NCI-H524 (cell line): Measurements from ENCODE around the gene RHOU.
A peak's percentile ranks its signal among the peaks of the same experiment; 100 is the strongest.

Experiments
- DNase-seq, 2 experiments: peaks; one replicate each; lab custom pipeline; 2025; lab: John Stamatoyannopoulos, UW

The RHOU gene

DNA sequence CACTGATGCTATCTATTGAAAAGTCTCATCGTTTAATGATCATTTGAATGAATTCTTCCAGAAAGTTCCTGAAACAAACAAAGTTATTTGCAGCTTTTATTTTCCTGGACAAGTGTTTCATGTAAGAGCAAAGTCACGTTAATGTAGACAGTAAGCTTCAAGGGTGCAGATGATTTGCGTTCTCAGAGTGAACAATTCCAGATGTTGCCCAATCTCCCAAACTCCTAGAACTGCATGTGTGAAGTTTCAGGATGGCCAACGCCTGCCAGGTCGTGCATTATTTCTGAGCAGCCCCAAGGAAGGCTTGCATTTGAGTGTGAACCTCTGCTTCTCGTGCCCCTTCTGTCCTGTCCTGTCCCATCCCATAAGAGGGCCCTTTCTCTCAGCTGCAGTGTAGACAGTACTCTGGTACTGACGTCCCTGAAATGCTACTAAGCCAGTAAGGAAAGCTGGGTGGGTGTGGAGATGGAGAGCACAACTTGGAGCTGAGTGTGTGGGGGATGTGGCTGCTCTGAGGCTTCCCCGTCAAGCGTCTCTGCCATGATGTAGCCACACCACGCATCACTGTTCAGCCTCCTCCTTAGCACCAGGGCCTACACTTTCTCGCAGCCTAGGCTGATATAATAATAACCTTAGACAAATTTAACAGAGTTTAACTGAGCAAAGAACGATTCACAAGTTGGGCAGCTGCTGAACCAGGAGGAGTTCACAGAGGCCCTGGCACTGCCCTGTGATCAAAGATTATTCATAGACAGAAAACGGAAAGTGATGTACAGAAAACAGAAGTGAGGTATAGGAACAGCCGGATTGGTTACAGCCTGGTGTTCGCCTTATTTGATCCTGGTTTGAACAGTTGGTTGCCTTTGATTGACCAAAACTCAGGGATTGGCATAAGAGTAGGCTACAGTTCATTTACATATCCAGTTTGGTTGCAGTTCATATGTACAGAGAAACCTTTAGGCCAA, 50.4 kb downstream of the RHOU start:
- no peak for DNase-seq

DNA sequence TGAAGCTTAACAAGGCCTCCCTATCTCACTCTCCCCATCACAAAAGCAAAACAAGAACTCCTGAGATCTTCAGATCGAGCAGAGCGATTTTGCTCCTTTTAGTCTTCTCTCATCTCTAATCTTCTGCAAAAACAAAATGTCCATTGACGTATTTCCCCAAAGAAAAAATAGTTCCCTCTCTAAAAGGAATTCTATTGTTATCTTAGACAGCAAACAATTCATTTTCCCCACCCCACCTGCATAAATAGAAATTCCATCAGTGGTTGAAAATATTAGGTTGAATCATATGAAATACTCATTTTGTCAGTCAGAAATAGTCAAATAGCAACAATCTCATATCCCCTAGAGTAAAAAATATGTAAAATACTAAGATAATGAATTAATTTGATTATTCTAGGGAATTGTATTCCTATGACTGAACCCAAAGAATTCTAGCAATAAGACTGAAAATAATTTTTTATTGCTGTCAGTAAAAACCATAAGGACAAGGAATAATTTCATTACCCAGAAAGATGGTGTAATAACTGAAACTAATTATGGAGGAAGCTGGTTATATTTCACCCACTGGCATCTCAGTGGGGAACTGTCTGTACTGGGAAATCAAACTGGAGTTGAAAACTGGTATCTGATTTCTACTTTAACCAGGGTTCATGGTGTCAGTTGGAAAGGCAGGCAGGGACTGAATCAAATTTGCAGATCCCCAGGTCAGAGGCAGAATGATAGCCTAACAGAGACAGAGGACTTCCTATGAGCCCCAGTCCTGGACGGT, 51.3 kb downstream of the RHOU start:
- no peak for DNase-seq

DNA sequence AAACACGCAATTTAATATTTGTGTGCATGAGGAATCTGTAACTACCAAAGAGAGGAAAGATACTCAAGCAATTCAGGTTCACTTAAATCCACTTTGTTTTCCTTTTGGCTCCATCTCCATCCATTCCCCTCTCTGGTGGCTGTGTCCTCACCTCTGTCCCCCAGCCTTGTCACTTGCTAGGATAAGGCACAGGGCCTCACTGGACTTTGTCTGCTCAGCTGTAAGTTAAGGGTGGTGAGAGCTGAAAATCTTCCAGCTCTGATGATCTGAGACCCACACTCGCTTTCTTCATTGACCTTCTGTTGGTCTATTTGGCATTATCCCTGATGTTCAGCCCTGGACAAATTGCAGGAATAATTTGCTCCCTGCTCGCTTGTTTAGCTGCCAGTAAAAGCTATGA, 56.5 kb downstream of the RHOU start:
- no peak for DNase-seq

DNA sequence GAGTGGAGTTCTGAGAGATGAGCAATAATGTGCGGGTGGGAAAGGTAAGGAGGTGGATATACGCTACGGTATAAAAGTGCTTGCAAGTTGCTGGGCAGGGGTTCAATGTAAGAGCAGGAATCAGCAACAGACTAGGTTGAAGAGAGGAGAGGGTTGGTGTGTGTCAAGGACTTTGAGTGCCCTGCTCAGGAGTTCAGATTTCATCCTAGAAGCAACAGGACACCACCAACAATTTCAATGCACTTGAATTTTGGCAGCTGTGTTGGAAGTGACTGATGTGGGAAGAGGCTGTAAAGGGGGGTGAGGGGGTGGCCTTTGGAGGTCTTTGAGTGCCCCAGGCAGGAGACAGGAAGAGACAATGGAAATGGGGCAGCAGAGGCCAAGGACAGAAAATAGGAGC, 57.3 kb downstream of the RHOU start:
- peak; percentile 69 to 85 for DNase-seq

DNA sequence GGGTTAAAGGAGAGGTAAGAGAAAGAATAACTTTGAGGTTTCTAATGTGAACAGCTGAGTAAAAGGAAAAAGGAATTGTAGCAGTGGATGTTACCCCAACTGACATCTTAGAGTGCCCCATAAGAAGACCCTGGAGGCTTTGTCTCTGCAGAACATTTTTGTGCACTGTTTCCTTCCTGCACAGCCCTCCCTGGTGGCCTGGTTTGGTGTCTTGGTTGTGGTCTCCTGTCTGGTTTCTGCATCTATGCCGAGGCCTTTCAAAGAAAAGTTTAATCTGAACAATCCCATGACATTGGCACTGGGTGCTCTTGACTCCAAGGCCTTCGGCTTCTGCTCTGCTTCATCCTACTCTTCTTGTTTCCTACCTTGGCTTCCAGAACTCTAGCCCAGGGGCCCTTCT, 57.8 kb downstream of the RHOU start:
- DNase-seq, result no peak

DNA sequence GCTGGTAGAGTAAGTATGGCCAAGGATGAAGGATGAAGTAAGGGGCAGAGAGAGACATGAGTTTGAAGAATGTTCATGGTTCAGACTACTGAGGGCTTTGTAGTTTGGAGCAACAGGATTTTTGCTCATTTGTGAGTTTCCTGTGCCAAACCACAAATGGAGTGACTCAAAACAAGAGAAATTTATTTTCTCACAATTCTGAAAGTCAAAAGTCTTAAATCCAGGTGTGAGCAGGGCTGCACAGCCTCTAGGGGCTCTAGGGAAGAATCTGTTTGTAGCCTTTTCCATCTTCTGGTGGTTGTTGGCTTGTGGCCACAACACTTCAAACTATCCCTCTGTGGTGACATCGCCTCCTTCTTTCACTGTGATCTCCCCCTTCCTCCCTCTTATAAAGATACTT, 58.9 kb downstream of the RHOU start:
- DNase-seq, result no peak

DNA sequence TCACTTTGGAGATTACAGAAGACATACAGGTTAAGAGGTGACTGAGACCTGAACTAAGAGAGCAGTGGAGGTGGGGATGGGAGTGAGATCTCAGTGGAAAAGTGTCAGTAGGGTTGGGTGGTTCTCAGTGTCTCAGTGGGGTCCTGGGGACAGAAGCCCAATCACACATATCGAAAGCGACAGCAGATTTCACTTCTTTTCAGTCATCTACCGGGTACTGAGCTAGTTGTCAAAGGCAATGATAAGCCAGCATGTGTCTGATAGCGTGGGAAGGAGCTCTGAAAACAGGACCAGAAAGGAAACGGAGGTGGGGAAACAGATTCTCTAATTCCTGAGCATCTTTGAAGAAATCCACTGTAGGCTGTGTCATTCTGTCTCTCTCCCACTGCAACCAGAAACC, 59.5 kb downstream of the RHOU start:
- DNase-seq, result no peak

DNA sequence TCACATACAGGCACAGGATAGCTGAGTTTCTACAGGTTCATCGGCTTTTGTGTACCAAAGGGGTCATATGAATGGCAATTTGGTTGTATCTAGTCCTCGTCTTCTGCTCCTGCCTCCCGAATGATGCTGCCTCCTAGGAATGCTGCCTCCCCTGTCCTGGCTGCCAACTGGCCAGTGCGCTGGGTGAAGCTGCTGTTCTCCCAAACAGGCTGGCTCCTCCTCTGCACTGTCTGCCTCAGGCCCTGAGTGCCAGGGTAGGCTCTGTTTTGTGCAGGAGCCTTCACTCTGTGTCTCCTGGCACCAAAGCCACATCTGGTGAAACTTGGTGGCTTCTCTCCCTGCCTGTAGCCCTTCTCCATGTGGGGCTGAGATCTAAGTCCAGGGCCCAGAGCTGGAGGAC, 60.3 kb downstream of the RHOU start:
- DNase-seq, result no peak
